ENCODE measurements around the gene BCAS3.

DNA sequence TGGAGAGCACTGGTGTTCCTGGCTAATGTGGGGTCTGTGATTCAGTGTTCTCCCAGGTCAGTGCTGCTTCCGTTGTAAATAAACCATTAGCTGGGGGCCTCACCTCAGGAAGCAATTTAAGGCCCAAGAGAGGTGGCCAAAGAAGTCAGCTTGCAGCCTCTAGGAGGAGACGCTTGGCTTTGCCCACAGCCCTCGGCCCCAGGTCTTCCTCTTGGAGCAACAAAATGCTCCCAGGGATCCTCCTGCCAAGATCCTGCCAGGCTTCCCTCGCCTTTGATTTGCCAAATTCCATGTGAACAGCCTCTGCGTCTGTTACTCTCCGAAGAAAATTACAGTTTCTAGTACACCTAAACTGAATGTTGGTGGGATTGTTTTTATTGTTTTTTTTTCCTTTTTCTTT, 659.6 kb downstream of the BCAS3 start:
- TF ChIP-seq YY1 (IDR thresholded peaks at IDR 0.05; ENCODE audit: low read depth), result no peak
- TF ChIP-seq, protein P1, sequence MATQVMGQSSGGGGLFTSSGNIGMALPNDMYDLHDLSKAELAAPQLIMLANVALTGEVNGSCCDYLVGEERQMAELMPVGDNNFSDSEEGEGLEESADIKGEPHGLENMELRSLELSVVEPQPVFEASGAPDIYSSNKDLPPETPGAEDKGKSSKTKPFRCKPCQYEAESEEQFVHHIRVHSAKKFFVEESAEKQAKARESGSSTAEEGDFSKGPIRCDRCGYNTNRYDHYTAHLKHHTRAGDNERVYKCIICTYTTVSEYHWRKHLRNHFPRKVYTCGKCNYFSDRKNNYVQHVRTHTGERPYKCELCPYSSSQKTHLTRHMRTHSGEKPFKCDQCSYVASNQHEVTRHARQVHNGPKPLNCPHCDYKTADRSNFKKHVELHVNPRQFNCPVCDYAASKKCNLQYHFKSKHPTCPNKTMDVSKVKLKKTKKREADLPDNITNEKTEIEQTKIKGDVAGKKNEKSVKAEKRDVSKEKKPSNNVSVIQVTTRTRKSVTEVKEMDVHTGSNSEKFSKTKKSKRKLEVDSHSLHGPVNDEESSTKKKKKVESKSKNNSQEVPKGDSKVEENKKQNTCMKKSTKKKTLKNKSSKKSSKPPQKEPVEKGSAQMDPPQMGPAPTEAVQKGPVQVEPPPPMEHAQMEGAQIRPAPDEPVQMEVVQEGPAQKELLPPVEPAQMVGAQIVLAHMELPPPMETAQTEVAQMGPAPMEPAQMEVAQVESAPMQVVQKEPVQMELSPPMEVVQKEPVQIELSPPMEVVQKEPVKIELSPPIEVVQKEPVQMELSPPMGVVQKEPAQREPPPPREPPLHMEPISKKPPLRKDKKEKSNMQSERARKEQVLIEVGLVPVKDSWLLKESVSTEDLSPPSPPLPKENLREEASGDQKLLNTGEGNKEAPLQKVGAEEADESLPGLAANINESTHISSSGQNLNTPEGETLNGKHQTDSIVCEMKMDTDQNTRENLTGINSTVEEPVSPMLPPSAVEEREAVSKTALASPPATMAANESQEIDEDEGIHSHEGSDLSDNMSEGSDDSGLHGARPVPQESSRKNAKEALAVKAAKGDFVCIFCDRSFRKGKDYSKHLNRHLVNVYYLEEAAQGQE (IDR thresholded peaks at IDR 0.05; ENCODE audit: low read depth), result no peak
- no peak for TF ChIP-seq TEAD4 (IDR thresholded peaks at IDR 0.05)
- no peak for TF ChIP-seq RAD21 (IDR thresholded peaks at IDR 0.05; ENCODE audit: low read depth)
- TF ChIP-seq EP300 (IDR thresholded peaks at IDR 0.05; ENCODE audit: borderline replicate concordance), result no peak
- no peak for TF ChIP-seq TAF1 (IDR thresholded peaks at IDR 0.05; ENCODE audit: low read depth)
- TF ChIP-seq, protein P2, sequence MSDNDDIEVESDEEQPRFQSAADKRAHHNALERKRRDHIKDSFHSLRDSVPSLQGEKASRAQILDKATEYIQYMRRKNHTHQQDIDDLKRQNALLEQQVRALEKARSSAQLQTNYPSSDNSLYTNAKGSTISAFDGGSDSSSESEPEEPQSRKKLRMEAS (IDR thresholded peaks at IDR 0.05), result no peak
- no peak for TF ChIP-seq FOXM1 (IDR thresholded peaks at IDR 0.05; ENCODE audit: borderline replicate concordance, low read depth)
- no peak for TF ChIP-seq NFIC (IDR thresholded peaks at IDR 0.05)
- TF ChIP-seq TCF12 (IDR thresholded peaks at IDR 0.05; ENCODE audit: low read depth), result no peak

Measured in Ishikawa (cell line).